ENCODE results near the gene TJP3. TPM values are rescaled to one million over a fixed set of nuclear protein-coding genes. Genes with fewer than 3 reads are reported as not detected.
"Not testable (repeated sequence)": the region's sequence is repeated elsewhere in the genome, so short reads cannot be mapped to it uniquely, and the experiment has no call there.

TJP3 gene
- total RNA-seq, 1 donor from 2014 or later, result 20.0 TPM

DNA sequence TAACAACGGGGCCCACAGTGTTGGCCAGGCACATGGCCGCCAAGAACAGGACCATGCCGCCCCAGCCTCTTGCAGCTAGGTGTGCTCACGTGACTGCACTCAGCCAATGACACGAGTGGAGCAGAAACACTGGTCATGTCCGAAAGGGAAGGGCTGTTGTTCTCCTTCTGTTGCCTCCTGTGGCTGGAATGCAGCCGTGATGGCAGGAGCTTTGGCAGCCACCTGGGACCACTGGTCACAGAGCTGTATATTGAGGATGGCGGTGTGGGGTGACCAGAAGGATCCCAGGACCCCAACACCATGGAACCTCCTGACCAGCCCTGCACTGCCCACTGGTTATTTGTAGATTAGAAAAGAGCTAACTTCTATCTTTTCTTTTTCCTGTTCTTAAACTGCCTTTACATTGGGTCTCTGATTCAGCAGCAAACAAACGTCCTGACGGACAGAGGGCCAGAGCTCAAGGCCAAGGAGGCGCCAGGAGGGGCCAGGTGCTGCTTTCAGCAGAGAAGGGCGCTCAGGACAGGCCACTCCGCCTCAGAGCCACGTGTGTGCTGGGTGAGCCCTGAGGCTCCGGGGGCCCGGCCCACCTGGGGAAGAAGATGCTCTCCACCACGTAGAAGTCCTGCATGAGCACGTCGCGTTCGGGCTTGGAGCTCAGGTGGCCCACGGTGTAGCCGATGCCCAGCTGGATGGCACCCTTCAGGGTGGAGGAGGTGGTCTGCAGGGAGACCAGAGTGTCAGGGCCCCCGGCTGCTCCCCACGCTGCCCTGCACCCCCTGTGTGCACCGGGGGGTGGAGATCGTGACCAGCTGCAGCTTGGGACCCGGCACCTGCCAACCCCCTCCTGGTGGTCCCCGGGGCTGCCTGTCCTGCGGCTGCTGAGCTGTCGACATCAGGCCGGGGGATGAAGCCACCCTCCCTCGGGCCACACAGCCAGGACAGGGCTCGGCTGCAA, 46.6 kb upstream of the TJP3 start:
- Mint-ChIP-seq H3K36me3 (peaks cover 3% of the 10 kb centered on the region), H3K4me3 (no peak overlapping the region), H3K4me1 (ENCODE audit: unreplicated experiment) (no peaks in the 10 kb centered on the region), H3K27ac (no peak overlapping the region), H3K9me3 (no peaks in the 10 kb centered on the region), H3K27me3 (no peaks in the 10 kb centered on the region)
- TF ChIP-seq, protein P1, sequence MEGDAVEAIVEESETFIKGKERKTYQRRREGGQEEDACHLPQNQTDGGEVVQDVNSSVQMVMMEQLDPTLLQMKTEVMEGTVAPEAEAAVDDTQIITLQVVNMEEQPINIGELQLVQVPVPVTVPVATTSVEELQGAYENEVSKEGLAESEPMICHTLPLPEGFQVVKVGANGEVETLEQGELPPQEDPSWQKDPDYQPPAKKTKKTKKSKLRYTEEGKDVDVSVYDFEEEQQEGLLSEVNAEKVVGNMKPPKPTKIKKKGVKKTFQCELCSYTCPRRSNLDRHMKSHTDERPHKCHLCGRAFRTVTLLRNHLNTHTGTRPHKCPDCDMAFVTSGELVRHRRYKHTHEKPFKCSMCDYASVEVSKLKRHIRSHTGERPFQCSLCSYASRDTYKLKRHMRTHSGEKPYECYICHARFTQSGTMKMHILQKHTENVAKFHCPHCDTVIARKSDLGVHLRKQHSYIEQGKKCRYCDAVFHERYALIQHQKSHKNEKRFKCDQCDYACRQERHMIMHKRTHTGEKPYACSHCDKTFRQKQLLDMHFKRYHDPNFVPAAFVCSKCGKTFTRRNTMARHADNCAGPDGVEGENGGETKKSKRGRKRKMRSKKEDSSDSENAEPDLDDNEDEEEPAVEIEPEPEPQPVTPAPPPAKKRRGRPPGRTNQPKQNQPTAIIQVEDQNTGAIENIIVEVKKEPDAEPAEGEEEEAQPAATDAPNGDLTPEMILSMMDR (conservative IDR thresholded peaks at IDR 0.05), result no peak
- DNase-seq (ENCODE audit: extremely low spot score, unreplicated experiment), result no peak

- Mint-ChIP-seq H3K27me3 (no peaks in the 10 kb centered on the region), H3K9me3 (no peaks in the 10 kb centered on the region), H3K4me1 (ENCODE audit: unreplicated experiment) (peaks cover 9% of the 10 kb centered on the region), H3K27ac (no peak overlapping the region), H3K4me3 (no peak overlapping the region), H3K36me3 (no peaks in the 10 kb centered on the region)
- TF ChIP-seq, protein P1 (conservative IDR thresholded peaks at IDR 0.05), result no peak
- no peak for DNase-seq (ENCODE audit: extremely low spot score, unreplicated experiment)
Measured at GRCh38 chr19:3663838-3664237, 44.3 kb upstream of the TJP3 start.

DNA sequence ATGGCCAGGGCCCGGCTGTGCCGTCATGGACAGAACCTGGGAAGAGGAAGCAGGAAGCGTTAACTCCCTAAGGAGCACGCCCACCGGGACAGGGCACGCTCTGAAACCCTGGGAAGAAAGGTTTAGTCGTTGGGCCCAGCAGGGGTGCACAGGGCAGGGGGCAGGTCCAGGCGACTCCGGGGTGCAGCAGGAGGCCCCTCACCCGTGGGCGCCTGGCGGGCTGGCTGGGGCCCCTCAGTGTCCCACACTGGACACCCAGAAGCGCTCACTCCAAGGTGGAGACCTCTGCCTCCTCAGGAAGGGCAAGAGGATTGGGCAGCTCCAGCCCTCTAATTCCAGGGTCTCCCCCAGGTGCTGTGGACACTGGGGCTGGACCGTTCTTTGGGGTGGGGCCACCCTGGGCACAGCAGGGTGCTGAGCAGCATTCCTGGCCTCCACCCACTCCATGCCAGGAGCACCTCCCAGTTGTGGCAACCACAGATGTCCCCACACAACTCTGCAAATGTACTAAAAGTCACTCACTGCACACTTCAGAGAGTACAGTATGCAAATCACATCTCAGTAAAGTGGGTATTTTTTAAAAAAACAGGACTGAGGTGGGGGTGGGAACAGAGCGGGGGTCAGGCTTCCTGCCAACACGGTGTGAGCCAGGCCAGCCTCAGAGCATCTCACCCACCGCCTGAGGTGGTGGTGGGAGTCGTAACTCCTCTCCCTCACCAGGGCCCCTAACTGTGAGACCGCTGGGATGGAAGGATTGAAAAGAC, 43.1 kb upstream of the TJP3 start:
- Mint-ChIP-seq H3K9me3 (no peaks in the 10 kb centered on the region), H3K27ac (no peak overlapping the region)

DNA sequence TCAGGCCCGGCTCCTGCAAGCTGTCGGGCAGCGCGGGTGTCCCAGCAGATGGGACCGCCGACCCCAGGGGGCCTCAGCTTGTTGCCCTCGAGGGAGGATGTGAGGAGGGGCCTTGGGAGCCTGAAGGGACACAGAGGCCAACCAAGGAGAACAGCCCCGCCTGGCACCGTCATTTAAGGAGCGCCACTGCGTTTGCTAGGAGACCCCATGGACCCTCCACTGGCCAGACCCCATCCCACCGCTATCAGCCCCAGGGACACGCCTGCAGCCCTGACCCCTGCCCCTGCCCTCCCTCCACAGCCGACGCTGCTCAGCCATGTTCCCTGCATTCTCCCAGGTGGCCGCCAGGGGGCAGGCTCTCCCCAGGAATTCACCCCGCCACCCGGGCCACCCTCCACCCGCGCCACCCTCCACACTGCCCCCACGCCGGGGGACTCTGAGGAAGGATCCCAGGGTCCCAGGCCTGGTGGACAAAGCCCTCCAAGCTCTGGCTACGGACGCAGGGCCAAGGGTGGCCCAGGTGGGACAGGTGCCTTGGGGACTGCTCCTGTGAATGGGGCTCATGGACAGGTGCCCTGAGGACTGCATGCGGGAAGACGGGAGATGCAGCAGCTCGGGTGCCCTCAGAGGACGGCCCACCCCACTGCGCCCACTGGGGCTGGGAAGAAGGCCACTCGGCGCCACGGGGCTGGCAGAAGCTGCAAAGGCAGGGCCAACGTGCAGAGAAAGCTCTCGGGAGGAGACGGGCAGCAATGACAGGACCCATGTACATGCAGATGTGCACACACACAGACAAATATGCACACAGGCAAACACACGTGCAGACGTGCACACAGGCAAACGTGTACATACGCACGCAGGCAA, 42.3 kb upstream of the TJP3 start:
- Mint-ChIP-seq H3K36me3 (no peaks in the 10 kb centered on the region), H3K27me3 (no peaks in the 10 kb centered on the region)

More for the DNA sequence above, 43.1 kb upstream of the TJP3 start:
- peaks cover 17% of the 10 kb centered on the region for H3K4me1 Mint-ChIP-seq (ENCODE audit: unreplicated experiment)
- H3K27me3 Mint-ChIP-seq, result no peaks in the 10 kb centered on the region
- DNase-seq (ENCODE audit: extremely low spot score, unreplicated experiment), result no peak
- no peaks in the 10 kb centered on the region for H3K36me3 Mint-ChIP-seq
- H3K4me3 Mint-ChIP-seq, result no peak overlapping the region
- TF ChIP-seq, protein P1 (conservative IDR thresholded peaks at IDR 0.05), result no peak

DNA sequence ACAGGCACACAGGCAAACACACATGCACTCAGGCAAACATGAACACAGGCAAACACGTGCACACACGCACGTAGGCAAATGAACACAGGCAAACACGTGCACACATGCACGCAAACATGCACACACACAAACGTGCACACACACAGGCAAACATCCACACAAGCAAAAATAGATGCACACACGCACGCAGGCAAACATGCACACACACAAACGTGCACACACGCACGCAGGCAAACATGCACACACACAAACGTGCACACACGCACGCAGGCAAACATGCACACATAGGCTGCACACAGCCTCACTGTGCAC, 41.7 kb upstream of the TJP3 start:
- H3K4me3 Mint-ChIP-seq; H3K36me3 Mint-ChIP-seq; H3K27me3 Mint-ChIP-seq; DNase-seq (ENCODE audit: extremely low spot score, unreplicated experiment); H3K9me3 Mint-ChIP-seq: not testable (repeated sequence)
- peaks cover 17% of the 10 kb centered on the region for H3K4me1 Mint-ChIP-seq (ENCODE audit: unreplicated experiment)
- peak overlapping the region; percentile 53 for H3K27ac Mint-ChIP-seq

More for the DNA sequence above, 42.3 kb upstream of the TJP3 start:
- no peaks in the 10 kb centered on the region for H3K9me3 Mint-ChIP-seq
- H3K4me1 Mint-ChIP-seq (ENCODE audit: unreplicated experiment), result peaks cover 17% of the 10 kb centered on the region
- no peak overlapping the region for H3K4me3 Mint-ChIP-seq
- no peak for DNase-seq (ENCODE audit: extremely low spot score, unreplicated experiment)
- TF ChIP-seq, protein P1 (conservative IDR thresholded peaks at IDR 0.05), result peak; percentile 96
- peak overlapping the region; percentile 53 for H3K27ac Mint-ChIP-seq

Measured in type B pancreatic cell (in vitro differentiated cells).